MM.1S (cell line): ENCODE measurements around the gene MICALL2.

ENCODE experiments used
- DNase-seq: peaks from one replicate; pipeline ENCODE4 v3.0.0-alpha.2; 2015
- H2AFZ ChIP-seq: fragments of 300-600 bp; sonication (generic); 2 replicates; pipeline ENCODE4 v1.6.0; 2016; ENCODE audit warnings: antibody characterized with exemption, low read length
- H3F3A ChIP-seq: fragments of 300-600 bp; sonication (generic); 2 replicates; pipeline ENCODE4 v1.6.1; 2016; ENCODE audit warnings: mild to moderate bottlenecking, antibody characterized with exemption, low read length, moderate library complexity, mixed read lengths; ENCODE audit not compliant: insufficient read depth
- H3K27ac ChIP-seq: fragments of 300-600 bp; sonication (generic); 2 replicates; pipeline ENCODE4 v1.5.1; 2016; ENCODE audit warnings: mild to moderate bottlenecking, low read length
- H3K27me3 ChIP-seq: fragments of 300-600 bp; sonication (generic); replicated peaks from 2 replicates; pipeline ENCODE4 v1.6.0; 2016; ENCODE audit warnings: low read length; ENCODE audit not compliant: insufficient read depth
- H3K36me3 ChIP-seq: fragments of 300-600 bp; sonication (generic); replicated peaks from 2 replicates; pipeline ENCODE4 v1.6.1; 2016; ENCODE audit warnings: mild to moderate bottlenecking, low read length, mixed read lengths; ENCODE audit not compliant: insufficient read depth
- H3K4me1 ChIP-seq: fragments of 300-600 bp; sonication (generic); 2 replicates; pipeline ENCODE4 v1.6.1; 2016; ENCODE audit warnings: low read length, mixed read lengths
- H3K4me2 ChIP-seq: fragments of 300-600 bp; sonication (generic); 2 replicates; pipeline ENCODE4 v1.6.0; 2016; ENCODE audit warnings: low read depth, low read length
- H3K4me3 ChIP-seq: fragments of 300-600 bp; sonication (generic); 2 replicates; pipeline ENCODE4 v1.5.1; 2016; ENCODE audit warnings: low read length, mixed read lengths
- H3K79me2 ChIP-seq: fragments of 300-600 bp; sonication (generic); 2 replicates; pipeline ENCODE4 v1.6.1; 2016; ENCODE audit warnings: mixed run types, low read length, mixed read lengths
- H3K9ac ChIP-seq: fragments of 300-600 bp; sonication (generic); 2 replicates; pipeline ENCODE4 v1.6.1; 2016; ENCODE audit warnings: low read length, mixed read lengths
- H3K9me2 ChIP-seq: fragments of 300-600 bp; sonication (generic); replicated peaks from 2 replicates; pipeline ENCODE4 v1.6.1; 2016; ENCODE audit warnings: mild to moderate bottlenecking, low read length, mixed read lengths; ENCODE audit not compliant: insufficient read depth
- H3K9me3 ChIP-seq: fragments of 300-600 bp; sonication (generic); replicated peaks from 2 replicates; pipeline ENCODE4 v1.6.1; 2016; ENCODE audit warnings: mild to moderate bottlenecking, low read length, mixed read lengths; ENCODE audit not compliant: insufficient read depth
- H4K20me1 ChIP-seq: fragments of 300-600 bp; sonication (generic); 2 replicates; pipeline ENCODE4 v1.6.1; 2016; ENCODE audit warnings: mild to moderate bottlenecking, low read length, moderate library complexity, mixed read lengths; ENCODE audit not compliant: insufficient read depth
- EZH2 ChIP-seq: fragments of 300-600 bp; sonication (generic); optimal IDR thresholded peaks from 2 replicates; pipeline ENCODE3; 2017; ENCODE audit warnings: low read depth, mild to moderate bottlenecking, antibody characterized with exemption, low read length, mixed read lengths
- EZH2phosphoT487 ChIP-seq: fragments of 300-600 bp; sonication (generic); IDR thresholded peaks from 2 replicates; pipeline ENCODE4 v1.6.1; 2018; ENCODE audit warnings: antibody characterized with exemption, low read length
- TF ChIP-seq, protein P1 (sequence below): fragments of 300-600 bp; sonication (generic); IDR thresholded peaks from 2 replicates; pipeline ENCODE4 v1.5.1; 2016; ENCODE audit warnings: antibody characterized with exemption, low read length, mixed read lengths

Gene MICALL2

GRCh38 chr7:1433128-1433920 lies 25.9 kb downstream of the MICALL2 start:
- H3F3A ChIP-seq = no peaks in the 10 kb centered on the region
- no peak overlapping the region for H3K9ac ChIP-seq
- no peaks in the 10 kb centered on the region for H3K9me2 ChIP-seq
- no peaks in the 10 kb centered on the region for H3K36me3 ChIP-seq
- no peaks in the 10 kb centered on the region for H4K20me1 ChIP-seq
- H3K4me2 ChIP-seq = no peak overlapping the region
- no peak for TF ChIP-seq EZH2
- TF ChIP-seq EZH2phosphoT487 = no peak
- TF ChIP-seq, protein P1, sequence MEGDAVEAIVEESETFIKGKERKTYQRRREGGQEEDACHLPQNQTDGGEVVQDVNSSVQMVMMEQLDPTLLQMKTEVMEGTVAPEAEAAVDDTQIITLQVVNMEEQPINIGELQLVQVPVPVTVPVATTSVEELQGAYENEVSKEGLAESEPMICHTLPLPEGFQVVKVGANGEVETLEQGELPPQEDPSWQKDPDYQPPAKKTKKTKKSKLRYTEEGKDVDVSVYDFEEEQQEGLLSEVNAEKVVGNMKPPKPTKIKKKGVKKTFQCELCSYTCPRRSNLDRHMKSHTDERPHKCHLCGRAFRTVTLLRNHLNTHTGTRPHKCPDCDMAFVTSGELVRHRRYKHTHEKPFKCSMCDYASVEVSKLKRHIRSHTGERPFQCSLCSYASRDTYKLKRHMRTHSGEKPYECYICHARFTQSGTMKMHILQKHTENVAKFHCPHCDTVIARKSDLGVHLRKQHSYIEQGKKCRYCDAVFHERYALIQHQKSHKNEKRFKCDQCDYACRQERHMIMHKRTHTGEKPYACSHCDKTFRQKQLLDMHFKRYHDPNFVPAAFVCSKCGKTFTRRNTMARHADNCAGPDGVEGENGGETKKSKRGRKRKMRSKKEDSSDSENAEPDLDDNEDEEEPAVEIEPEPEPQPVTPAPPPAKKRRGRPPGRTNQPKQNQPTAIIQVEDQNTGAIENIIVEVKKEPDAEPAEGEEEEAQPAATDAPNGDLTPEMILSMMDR = no peak
- no peak overlapping the region for H3K4me3 ChIP-seq
- H3K9me3 ChIP-seq = no peaks in the 10 kb centered on the region
- H3K27me3 ChIP-seq = peaks cover 85% of the 10 kb centered on the region
- DNase-seq = no peak
- no peak overlapping the region for H3K27ac ChIP-seq
- no peak overlapping the region for H2AFZ ChIP-seq
- H3K79me2 ChIP-seq = no peaks in the 10 kb centered on the region
- no peaks in the 10 kb centered on the region for H3K4me1 ChIP-seq

DNA sequence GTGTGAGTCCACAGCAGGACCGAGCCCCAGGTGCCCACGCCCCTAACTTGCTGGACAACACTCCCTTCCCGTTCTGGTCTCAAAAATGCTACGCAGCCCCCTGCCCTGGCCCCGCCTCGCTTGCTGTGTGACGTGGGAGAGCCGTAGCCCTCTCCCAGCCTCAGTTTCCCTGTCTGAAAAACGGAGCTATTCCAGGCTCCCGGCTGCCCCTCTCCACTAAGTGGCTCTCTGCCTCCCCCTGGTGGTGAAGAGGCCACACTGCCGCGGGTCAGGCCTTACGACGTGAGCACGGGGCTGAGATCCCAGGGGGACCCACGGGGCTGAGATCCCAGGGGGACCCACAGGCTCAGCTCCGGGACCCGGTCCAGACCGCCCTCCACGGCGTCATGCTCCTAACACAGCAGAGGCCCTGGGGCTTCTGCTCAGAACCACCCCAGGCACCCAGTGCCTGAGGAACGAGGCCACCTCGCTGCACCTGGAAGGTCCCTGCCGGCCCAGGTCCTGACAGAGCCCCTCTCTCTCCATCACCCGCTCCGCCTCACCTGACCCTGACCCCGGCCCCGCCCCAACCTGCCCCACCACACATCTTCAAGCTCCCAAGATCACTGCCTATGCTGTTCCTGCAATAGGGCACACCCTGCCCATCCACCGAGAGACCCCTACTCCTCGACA lies 26.7 kb downstream of the MICALL2 start:
- Histone ChIP-seq H3K9me2 (no peaks in the 10 kb centered on the region), H3K4me3 (no peak overlapping the region), H3K36me3 (no peaks in the 10 kb centered on the region), H3K79me2 (no peaks in the 10 kb centered on the region), H4K20me1 (no peaks in the 10 kb centered on the region), H3K4me2 (peak overlapping the region; percentile 27; the same call in 1 of the 2 replicates), H3K4me1 (no peaks in the 10 kb centered on the region), H2AFZ (no peak overlapping the region), H3K9me3 (no peaks in the 10 kb centered on the region), H3K27me3 (peaks cover 87% of the 10 kb centered on the region), H3K9ac (no peak overlapping the region), H3K27ac (no peak overlapping the region), H3F3A (no peaks in the 10 kb centered on the region)
- peak; percentile 59 for DNase-seq
- TF ChIP-seq EZH2phosphoT487 (no peak), EZH2 (no peak)
- TF ChIP-seq, protein P1 = peak; percentile 85

DNA sequence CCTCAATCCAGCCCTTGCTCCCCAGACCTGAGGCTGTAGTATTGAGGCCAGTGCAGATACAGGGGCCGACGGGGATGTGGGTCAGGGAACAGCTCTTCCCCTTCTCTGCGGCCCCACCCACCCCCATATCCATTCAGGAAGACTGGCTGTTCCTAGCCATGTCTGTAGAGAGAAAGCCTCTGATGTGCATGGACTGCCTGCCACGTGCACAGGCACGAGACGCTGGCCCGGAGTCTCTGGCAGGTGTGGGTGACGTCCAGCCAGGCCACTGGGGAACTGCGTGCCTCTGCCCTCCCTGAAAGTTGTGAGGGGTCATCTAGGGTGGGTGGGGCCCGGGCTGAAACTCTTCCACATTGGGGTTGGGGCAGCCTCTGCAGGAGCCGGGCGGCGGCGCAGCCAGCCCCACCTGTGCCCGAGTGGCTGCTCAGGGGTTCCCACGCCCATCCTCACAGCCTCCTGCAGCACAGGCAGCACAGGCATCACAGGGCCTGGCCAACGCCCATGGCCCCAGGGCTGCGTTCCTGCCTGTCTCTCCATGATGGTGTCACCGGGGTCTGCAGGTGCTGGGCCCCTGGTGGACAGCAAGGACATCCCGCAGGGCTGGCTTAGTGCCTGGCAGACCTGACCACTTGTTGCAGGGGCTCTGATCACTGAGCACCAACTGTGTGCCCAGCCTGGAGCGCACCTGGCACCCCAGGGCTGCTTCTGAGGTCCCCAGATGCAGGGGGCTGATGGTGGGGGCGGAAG lies 27.5 kb downstream of the MICALL2 start:
- Histone ChIP-seq H3K4me1 (no peaks in the 10 kb centered on the region), H3K79me2 (no peaks in the 10 kb centered on the region), H3K27me3 (peaks cover 87% of the 10 kb centered on the region), H3K9ac (no peak overlapping the region), H3K27ac (no peak overlapping the region), H3K4me3 (no peak overlapping the region), H2AFZ (no peak overlapping the region), H3K9me2 (no peaks in the 10 kb centered on the region), H3K4me2 (no peak overlapping the region), H4K20me1 (no peaks in the 10 kb centered on the region), H3K9me3 (no peaks in the 10 kb centered on the region), H3K36me3 (no peaks in the 10 kb centered on the region), H3F3A (no peaks in the 10 kb centered on the region)
- TF ChIP-seq EZH2phosphoT487 (no peak), EZH2 (no peak)
- TF ChIP-seq, protein P1 = no peak
- no peak for DNase-seq
